Right kidney (tissue), 1 donor: Measurements from ENCODE around the gene BCAS2.
"Not testable (repeated sequence)": the region's sequence is repeated elsewhere in the genome, so short reads cannot be mapped to it uniquely, and the experiment has no call there.

Experiments
- DNase-seq: peaks from one replicate; pipeline ENCODE4 v3.0.0-alpha.2; 2016

The BCAS2 gene

DNA sequence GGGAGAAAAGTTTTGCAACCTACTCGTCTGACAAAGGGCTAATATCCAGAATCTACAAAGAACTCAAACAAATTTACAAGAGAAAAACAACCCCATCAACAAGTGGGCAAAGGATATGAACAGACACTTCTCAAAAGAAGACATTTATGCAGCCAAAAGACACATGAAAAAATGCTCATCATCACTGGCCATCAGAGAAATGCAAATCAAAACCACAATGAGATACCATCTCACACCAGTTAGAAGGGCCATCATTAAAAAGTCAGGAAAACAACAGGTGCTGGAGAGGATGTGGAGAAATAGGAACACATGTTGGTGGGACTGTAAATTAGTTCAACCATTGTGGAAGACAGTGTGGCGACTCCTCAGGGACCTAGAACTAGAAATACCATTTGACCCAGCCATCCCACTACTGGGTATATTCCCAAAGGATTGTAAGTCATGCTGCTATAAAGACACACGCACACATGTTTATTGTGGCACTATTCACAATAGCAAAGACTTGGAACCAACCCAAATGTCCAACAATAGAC is 18.4 kb downstream of the BCAS2 start:
- DNase-seq, result not testable (repeated sequence)

DNA sequence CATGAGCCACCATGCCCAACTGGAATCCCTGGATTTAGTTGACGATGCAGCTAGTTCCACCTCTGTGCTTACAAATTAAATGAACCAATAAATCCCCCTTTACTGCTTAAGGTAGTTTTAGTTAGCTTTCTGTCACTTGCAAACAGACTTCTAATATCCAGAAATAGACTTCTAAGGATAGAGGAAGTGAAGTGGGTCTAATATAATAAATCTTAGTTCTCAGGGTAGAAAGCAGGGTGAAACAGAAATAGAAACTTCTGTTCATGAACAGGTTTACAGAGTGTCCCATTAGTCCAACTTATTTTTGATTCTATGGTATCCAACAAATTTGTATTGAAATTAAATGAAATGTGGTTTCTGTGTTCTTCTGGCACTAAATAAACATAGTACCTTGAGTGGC is 20.1 kb downstream of the BCAS2 start:
- DNase-seq, result no peak

- no peak for DNase-seq
These were observed 22.1 kb downstream of the BCAS2 start for GRCh38 chr1:114559356-114559755.

- DNase-seq, result no peak
These were observed 22.9 kb downstream of the BCAS2 start for GRCh38 chr1:114558544-114558943.

GRCh38 chr1:114554577-114554976 is 26.8 kb downstream of the BCAS2 start:
- DNase-seq, result no peak

GRCh38 chr1:114552106-114552639 is 29.2 kb downstream of the BCAS2 start:
- no peak for DNase-seq

DNA sequence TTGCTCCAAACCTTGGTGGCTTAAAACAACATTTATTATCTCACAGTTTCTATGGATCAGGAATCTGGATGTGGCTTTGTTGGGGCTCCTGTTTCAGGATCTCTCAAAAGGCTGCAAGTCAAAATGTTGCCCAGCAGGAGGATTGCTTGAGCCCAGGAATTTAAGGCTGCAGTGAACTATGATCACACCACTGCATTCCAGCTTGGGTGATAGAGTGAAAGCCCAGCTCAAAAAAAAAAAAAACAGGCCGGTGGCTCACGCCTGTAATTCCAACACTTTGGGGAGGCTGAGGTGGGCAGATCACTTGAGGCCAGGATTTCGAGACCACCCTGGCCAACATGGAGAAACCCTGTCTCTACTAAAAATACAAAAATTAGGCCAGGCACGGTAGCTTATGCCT is 30.0 kb downstream of the BCAS2 start:
- DNase-seq, result no peak

DNA sequence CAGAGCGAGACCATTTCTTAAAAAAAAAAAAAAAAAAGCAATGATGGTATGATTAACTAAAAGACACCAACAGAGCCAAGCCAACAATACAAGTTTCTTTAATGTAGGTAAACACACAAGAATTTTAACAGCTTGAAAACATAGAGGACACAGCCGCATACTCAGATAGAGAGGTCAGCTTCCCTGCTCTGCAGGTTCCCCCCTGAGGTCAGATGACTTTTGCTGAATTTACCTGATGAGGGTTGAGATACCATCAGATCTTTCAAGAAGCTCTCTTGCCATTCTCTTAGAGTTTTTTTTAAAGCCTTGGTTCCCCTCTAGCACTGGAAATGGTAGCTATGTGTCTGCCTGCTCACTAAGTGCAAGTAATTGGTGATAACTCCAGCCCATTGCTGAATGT is 31.1 kb downstream of the BCAS2 start:
- no peak for DNase-seq

GRCh38 chr1:114549137-114549536 is 32.3 kb downstream of the BCAS2 start:
- no peak for DNase-seq

GRCh38 chr1:114547076-114547475 is 34.3 kb downstream of the BCAS2 start:
- no peak for DNase-seq

DNA sequence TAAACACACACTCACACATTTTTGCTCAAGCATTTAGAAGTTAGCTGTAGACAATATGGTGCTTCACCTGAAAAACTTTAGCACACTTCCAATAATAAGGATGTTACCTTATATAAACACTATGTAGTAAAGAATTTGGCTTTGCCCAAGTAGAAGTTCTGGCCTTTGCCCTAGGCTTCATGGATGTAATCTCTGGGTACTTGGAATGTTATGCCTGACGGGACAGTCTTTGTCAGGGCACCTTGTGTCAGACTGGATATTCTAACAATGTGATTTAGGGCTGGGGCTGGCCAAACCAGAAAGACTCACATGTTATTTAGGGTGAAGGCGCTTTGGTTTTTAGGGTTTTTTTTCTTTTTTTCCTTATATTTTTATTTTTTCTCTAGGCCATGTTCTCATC is 35.6 kb downstream of the BCAS2 start:
- no peak for DNase-seq

GRCh38 chr1:114545315-114545714 is 36.1 kb downstream of the BCAS2 start:
- DNase-seq, result no peak

DNA sequence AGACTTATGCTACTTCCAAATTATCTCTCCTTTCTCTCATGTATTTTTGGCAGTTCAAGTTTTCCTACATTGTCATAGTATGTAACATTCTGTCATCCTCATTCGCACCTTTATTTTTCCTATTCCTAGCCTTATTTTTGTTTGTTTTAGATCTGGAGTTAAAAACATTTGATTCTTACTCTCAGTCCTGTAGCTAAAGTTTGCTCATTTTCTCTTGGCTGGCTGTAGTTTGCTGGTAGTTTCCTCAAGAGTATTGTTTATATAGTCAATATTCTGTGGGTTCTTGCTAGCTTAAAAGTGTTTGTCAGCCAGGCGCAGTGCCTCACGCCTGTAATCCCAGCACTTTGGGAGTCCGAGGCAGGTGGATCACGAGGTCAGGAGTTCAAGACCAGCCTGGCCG is 40.6 kb downstream of the BCAS2 start:
- no peak for DNase-seq

- DNase-seq, result no peak
These were observed 41.1 kb downstream of the BCAS2 start for GRCh38 chr1:114540272-114540671.

GRCh38 chr1:114536043-114536442 is 45.4 kb downstream of the BCAS2 start:
- no peak for DNase-seq

- no peak for DNase-seq
These were observed 46.0 kb downstream of the BCAS2 start for GRCh38 chr1:114535401-114535800.

DNA sequence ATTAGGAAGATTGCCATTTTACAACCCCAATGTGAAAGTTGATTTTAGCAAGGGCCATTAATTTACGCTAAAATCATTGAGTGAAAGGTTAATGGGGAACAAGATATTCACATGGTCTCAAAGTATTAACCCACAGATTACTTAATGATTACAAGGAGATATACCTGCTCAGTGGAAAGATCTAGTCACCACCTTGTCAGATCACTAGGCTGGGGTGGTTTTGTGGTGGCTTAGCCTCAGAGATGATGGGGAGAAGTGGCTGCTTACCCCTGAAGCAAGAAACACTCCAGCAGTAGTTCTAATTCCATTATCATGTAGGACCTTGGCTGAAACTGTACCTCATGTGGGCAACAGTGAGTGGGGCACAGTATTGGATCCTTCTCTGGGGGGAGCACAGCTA is 50.3 kb downstream of the BCAS2 start:
- DNase-seq, result no peak

DNA sequence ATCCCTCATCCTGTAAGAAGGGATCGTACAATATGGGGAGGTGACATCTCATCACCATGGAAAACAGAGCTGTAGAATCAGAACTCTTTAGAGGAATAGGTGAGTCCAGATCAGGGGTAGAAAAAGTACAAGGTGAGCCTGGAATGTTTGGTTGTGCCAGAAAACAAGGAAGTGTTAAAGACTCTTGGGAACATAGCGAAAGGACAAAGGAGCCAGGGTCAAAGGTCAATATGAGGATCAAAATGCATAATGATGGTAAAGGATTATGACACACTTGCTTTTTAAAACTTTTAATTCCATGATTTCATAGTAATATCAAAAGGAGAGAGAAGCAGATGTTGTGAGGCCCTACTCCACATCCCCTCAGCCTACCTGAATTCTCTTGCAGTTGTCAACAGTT is 51.2 kb downstream of the BCAS2 start:
- no peak for DNase-seq

GRCh38 chr1:114524944-114525343 is 56.5 kb downstream of the BCAS2 start:
- no peak for DNase-seq

DNA sequence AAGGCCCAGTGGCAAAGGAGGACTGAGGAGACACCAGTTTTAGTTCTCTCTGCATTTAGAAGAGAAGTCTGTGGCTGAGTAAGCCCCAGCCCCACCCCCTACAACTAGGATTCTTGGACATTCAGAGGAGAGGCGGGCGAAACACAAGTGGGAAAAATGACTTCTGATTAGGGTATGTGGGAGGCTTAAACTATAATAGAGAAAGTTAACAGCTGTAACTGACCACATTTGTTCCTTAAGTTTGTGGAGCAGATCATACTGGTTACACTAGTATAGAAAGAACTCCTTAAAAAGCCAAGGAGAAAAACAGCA is 59.2 kb downstream of the BCAS2 start:
- no peak for DNase-seq

GRCh38 chr1:114521396-114522263 is 59.8 kb downstream of the BCAS2 start:
- no peak for DNase-seq
